Activated T-cell treated with anti-CD3 and anti-CD28 coated beads for 24 hours (primary cell): ENCODE data around the gene CFAP54.
"Not testable (repeated sequence)": the region's sequence is repeated elsewhere in the genome, so short reads cannot be mapped to it uniquely, and the experiment has no call there.

Source experiments
- DNase-seq: peaks from one replicate; pipeline ENCODE4 v3.0.0-alpha.2; 2020; ENCODE audit warnings: low read depth

Gene CFAP54

GRCh38 chr12:96635844-96636243 lies 146.5 kb downstream of the CFAP54 start:
- no peak for DNase-seq

- DNase-seq = no peak
These were observed 147.5 kb downstream of the CFAP54 start for GRCh38 chr12:96636895-96637294.

- DNase-seq = no peak
These were observed 159.5 kb downstream of the CFAP54 start for GRCh38 chr12:96648923-96649322.

GRCh38 chr12:96652870-96653269 lies 163.5 kb downstream of the CFAP54 start:
- DNase-seq = no peak

- DNase-seq = no peak
These were observed 168.7 kb downstream of the CFAP54 start for GRCh38 chr12:96658075-96658474.

- DNase-seq = no peak
These were observed 180.4 kb downstream of the CFAP54 start for GRCh38 chr12:96669786-96670185.

- no peak for DNase-seq
These were observed 181.0 kb downstream of the CFAP54 start for GRCh38 chr12:96670334-96670899.

- DNase-seq = not testable (repeated sequence)
These were observed 186.1 kb downstream of the CFAP54 start for GRCh38 chr12:96675519-96675918.

GRCh38 chr12:96677363-96677762 lies 188.0 kb downstream of the CFAP54 start:
- no peak for DNase-seq

- no peak for DNase-seq
These were observed 198.3 kb downstream of the CFAP54 start for GRCh38 chr12:96687719-96688118.

- DNase-seq = no peak
These were observed 209.1 kb downstream of the CFAP54 start for GRCh38 chr12:96698521-96698920.

GRCh38 chr12:96698965-96699364 lies 209.6 kb downstream of the CFAP54 start:
- DNase-seq = no peak

GRCh38 chr12:96701856-96702255 lies 212.5 kb downstream of the CFAP54 start:
- DNase-seq = no peak

- DNase-seq = no peak
These were observed 220.9 kb downstream of the CFAP54 start for GRCh38 chr12:96710127-96710745.

- DNase-seq = no peak
These were observed 222.0 kb downstream of the CFAP54 start for GRCh38 chr12:96711364-96711763.

- no peak for DNase-seq
These were observed 224.8 kb downstream of the CFAP54 start for GRCh38 chr12:96714199-96714598.

GRCh38 chr12:96719660-96720362 lies 230.4 kb downstream of the CFAP54 start:
- DNase-seq = no peak

- DNase-seq = no peak
These were observed 231.0 kb downstream of the CFAP54 start for GRCh38 chr12:96720363-96720705.

GRCh38 chr12:96729466-96729865 lies 240.1 kb downstream of the CFAP54 start:
- not testable (repeated sequence) for DNase-seq

GRCh38 chr12:96729886-96730285 lies 240.5 kb downstream of the CFAP54 start:
- DNase-seq = no peak

GRCh38 chr12:96743606-96744005 lies 254.2 kb downstream of the CFAP54 start:
- DNase-seq = no peak

- DNase-seq = no peak
These were observed 260.6 kb downstream of the CFAP54 start for GRCh38 chr12:96749999-96750398.

GRCh38 chr12:96751626-96752025 lies 262.2 kb downstream of the CFAP54 start:
- DNase-seq = no peak

- no peak for DNase-seq
These were observed 262.8 kb downstream of the CFAP54 start for GRCh38 chr12:96752211-96752610.
